GM21528 (cell line): ENCODE measurements around the gene PIEZO1.

ENCODE experiments used
- ATAC-seq: cut with Tn5 transposase; IDR thresholded peaks from one replicate; pipeline ENCODE4 v1.9.1; 2021; ENCODE audit warnings: mild to moderate bottlenecking, moderate library complexity; ENCODE audit not compliant: unreplicated experiment, low FRiP score

PIEZO1 gene

DNA sequence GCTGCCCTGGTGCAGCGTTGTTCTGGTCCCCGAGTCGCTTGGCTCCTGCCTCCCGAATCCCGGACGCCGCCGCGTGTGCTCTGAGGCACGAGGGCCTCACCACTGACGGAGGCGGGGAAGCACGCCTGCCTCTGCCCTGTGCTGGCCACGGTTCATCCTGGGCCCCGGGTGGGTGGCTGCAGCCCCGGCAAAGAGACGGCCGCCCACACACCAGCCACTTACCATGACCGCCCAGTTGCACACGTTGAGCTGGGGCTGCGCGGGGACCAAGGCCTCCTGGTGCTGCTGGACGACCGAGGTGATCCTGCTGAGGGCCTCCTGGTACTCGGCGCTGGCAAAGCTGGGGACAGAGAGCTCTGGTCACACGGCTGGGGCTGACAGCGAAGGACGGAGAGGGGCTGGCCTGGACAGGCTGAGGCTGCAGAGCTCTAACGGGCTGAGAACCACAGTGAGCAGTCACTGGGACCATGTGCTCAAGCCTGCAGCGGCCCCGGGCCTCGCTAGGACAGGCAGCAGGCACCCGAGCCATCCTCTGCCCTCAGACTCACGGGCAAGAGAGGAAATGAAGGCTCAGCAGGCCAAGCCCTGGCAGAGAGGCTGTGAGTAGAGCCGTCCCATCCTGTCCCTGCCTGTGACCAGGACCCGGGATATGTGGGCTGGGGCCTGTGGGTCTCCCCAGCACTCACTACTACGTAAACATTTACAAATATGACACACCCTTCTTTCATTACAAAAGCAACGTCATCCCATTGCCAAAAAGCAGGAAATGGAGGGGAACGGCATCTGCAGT lies 33.0 kb upstream of the PIEZO1 start:
- ATAC-seq = no peak

DNA sequence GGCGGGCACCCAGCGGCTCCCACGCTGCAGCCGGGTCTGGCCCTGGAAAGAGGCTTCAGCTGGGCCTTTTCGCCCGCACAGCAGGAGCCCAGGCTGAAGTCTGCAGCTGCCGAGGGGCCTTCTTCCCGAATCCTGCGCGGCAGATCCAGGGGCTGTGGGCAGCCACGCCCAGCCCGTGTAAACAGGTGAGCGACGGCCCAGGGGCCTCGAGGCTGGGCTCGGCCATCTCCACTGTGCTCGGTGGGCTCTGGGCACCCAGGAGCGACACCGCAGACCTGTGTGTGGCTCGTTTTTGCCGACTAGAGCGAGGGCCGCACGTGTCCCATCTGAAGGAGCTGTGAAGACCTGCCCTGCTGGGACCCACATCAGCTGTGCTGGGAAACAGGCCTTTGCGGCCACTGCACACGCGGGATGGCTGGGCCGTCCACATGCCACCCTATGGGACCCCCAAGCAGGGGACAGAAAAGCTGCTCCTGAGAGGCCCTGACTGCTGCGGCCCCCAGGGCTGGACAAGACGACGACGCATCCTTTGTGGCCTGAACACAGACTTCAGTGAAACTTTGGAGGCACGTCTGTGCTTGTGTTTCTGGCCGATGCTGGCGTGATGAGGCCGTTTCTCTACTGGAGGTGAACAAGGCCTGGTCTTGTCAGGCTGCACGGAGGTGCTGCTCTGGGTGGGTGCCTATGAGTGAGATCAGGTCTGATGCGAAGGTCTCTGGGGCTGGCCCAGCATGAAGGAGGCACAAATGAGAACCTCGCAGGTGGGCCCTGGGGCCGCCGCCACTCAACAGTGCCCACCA lies 31.9 kb upstream of the PIEZO1 start:
- ATAC-seq = no peak

DNA sequence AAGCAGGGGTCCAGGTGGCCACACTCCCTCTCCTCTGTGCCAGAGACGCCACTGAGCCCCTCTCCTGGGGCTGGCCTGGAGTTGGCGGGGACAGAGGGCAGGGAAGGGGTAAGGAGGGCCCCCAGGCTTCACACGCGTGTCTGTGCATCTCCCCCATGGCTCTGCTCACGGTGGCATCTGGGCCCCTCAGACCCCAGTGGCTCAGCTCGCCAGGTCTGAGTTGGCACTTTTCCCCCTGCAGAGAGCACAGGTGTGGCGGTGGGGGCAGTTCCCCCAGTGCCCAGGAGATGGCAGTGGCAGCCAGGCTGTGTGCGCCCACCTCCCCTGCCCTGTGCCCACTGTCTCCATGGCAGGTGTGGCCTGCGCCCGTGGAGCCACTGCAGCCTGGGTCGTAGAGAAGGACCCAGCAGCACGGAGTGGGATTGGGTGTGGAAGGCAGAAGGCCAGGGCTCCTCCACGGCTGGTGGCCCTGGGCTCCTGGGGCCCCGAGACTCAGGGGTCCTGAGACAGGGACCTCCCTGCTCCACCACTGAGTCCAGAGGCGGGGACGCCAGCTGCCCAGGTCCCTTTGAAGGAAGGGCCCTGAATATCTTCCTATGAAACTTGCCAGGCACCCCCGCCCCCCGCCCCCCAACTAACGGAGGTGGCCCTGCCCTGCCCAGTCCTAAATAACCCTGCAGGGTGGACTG lies 31.0 kb upstream of the PIEZO1 start:
- ATAC-seq = no peak

DNA sequence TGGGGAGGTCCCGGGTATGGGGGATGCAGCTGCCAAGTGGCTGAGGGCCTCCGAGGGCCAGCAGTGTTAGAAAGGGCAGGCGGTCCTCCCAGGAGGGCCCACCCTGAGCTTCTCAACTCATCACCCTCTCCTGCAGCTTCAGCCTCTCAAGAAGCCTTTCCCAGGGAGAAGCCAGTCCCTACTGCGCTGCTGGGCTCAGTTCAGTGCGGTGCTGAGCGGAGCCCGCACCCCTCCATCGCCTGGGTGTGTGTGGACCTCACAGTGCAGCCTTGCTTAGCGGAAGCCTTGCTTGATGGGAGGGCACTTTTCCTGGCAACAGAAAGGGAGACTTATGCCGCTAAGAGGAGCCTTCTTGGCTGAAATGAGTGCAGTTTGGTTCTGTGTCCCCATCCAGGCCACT lies 30.2 kb upstream of the PIEZO1 start:
- no peak for ATAC-seq

DNA sequence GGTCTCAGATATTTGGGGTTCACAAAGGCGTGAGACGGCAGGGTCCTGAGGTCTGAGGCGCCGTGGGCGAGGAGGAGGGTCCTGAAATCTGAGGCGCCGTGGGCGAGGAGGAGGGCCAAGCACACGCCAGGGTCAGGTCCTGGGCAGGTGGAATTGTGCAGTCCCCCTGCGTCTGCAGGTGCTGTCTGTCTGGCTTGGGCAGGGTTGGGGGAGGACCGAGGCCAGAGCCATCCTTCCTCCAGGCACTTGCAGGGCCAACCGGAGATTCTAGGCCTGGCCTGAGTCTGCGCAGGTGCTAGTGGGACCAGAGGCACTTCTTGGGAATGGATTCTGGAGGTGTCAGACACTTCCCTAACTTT lies 29.1 kb upstream of the PIEZO1 start:
- no peak for ATAC-seq

DNA sequence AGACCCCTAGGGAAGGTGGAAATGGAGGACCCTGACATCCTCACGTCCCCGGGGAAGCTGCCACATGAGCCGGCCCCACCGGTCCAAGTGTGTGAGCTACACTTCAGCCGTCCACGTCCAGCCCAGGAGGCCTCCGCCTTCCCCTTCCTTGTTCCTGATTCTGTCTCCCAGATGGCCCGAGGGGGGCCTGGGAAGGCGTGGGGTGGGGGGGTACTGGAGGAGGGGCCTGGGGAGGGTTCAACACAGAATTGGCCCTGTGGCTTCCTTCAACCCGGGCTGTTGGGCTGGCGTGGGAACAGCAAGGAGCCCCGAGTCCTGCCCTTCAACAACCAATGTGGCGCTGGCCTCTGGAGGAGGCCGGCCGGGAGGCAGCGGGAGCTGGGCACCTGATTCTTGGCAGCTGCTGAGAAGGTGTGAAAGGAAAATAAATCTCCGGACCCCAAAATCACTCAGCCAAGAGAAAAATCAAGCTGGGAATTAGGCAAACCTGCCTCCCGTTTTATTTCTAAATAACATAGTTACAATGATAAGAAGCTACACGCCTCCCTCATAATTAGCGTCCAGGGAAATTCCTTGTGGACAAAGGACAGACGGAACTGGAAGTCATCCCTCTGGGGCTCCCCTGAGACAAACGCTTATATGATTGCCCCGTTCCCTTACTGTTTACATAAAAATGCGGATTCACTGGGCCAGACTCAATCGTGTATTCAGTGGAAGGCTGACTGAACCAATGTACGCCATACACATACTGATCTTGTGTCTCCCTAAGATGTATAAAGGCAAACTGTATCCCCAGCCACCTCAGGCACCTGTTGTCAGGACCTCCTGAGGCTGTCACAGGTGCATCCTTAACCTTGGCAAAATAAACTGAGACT lies 28.5 kb upstream of the PIEZO1 start:
- ATAC-seq = no peak

DNA sequence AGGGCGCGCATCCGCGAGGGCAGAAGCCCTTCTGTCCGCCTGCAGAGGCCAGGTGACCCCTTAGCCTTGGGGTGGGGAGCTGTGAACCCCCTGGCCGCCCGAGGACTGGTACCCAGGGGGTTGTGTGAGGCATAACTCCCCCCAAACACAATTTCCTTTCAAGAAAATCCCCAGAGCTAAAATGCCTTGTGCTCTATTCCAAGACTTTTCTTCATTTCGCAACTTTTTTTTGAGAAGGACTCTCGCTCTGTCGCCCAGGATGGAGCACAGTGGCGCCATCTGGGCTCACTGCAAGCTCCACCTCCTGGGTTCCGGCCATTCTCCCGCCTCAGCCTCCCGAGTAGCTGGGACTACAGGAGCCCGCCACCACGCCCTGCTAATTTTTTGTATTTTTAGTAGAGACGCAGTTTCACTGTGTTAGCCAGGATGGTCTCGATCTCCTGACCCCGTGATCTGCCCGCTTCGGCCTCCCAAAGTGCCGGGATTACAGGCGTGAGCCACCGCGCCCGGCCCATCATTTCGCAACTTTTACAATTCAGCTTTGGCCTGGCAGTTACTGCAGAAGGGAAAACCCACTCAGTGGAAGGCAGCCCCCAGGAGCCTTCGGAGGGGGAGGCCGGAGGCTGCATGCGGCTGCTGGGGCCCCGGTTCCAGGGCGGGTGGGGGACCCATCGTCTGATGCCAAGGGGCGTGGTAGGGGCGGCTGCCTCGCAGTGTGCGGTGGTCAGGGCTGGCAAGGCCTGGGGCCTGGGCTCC lies 27.7 kb upstream of the PIEZO1 start:
- no peak for ATAC-seq

DNA sequence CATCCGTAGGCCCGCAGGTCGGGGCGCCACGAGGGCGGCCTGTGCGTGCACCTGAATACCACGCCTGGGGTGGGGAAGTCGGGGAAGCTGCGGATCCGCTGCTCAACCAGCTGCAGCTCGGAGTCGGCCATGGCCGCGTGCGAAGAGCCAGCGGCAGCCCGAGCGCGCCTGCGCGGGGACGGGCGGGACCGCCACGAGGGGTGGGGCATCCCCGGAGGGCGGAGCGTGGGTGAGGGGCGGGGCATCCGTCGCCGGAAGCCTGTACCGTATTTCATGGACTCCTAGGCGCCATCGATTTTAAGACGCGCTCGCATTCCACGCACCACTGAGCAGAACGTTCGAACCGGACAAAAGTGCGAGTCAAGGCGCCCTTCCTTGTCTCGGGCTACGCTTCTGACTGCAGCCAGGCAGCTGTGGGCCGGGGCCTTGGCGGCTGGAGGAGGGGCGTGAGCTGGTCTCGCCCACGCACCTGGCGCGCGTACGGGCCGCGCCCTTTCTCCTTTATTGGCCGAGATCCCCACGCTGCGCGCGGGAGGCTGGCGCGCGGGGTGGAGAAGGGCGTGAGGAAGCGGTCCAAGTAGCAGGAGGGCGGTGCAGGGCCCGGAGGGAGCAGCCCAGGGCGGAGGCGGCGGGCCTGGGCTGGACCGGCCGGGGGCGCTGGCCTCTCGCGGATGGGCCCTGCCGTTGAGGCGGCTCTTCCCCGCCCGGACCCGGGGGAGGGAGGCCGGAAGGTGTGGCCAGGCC lies 26.9 kb upstream of the PIEZO1 start, which contains the start of gene APRT:
TSS of gene APRT (minus strand) at position 160 of the 744 bp plus-strand sequence. CDS start at position 131, 29 bp downstream.
- ATAC-seq = peak; percentile 69

DNA sequence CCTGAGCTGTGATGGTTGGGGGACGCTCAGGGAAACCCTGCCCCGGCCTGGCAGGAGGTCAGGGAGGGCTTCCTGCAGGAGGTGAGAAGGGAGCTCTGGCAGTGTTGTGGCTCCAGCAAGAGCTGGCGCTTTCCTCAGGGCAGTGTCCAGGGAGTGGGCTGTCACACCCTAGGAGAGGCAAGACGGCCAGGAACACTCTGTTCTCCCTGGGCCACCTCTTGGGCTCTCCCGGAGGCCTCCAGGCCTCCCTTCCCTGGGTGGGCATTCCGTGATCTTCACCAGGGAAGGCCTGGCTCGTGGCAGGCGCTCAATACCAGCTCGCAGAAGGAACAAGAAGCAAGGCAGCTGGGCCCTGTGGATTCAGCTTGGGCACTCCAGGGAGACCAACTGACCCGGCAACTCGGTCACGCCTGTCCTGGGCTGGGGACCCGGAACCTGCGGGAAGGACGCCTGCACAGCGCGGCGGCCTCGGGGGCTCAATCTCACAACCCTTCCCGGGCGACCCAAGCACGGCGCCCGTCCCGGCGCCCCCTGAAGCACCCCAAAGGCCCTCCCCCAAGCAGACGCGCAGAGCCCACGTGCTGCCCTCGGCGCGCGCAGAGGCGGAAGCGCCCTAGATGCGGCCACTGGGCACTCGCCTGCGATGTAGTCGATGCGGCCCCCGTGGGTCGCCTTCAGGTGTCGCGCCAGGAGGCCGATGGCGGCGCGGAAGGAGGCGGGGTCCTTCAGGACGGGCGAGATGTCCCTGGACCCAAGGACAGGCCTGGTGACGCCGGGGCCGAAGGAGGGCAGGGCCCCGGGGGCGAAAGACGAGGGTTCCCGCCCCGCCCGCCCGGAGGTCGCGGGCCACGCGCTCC lies 26.1 kb upstream of the PIEZO1 start:
- ATAC-seq = peak; percentile 40

DNA sequence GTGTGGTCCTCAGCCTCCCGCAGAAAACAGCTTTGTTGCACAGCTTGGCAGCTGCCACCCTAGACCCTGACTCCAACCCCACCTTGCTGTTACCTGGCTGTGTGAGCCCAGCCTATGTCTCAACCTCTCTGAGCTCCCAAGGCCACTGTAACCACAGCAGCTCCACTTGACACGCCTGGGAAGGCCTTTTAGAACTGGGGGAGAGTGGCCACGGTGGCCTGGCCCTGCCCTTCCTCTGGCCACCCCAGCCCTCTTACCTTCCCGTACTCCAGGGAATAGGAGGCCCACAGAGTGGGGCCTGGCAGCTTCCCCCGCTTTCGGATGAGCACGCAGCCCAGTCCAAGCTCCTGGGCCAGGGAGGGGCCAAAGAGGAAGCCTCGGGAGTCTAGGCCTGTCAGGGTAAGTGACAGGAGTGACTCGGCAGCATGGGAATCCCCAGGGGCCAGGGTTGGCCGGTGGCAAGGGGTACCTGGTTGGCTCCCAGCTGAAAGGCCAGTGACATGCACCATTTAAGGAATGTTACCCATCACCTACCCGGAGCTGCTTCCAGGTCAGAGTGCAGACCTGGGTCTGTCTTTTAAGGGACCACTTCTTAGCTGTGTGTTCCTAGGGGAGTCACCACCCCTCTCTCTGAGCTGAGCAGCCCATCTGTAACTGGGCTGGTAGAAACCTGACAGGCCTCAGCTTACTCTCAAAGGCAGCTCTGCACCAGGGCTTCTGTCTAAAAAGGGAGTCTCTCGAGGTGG lies 25.3 kb upstream of the PIEZO1 start:
- ATAC-seq = no peak

DNA sequence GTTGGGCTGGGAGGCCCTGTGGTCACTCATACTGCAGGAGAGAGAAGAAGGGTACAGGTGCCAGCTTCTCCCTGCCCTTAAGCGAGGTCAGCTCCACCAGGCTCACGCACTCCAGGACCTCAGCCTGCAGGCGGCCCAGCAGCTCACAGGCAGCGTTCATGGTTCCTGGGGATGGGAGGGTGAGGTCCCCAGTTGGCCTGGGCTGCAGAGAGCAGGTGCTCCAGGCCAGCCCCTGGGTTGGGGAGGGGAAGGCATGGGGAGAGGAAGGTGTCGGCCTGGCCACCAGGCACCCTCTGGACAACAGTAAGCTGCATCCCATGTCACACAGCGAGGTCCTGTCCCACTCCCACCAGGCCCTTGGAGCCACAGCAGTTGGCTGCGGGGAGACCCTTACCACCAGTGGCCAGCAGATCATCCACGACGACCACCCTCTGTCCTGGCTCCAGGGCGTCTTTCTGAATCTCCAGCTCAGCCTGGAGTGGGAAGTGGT lies 24.7 kb upstream of the PIEZO1 start:
- ATAC-seq = no peak

DNA sequence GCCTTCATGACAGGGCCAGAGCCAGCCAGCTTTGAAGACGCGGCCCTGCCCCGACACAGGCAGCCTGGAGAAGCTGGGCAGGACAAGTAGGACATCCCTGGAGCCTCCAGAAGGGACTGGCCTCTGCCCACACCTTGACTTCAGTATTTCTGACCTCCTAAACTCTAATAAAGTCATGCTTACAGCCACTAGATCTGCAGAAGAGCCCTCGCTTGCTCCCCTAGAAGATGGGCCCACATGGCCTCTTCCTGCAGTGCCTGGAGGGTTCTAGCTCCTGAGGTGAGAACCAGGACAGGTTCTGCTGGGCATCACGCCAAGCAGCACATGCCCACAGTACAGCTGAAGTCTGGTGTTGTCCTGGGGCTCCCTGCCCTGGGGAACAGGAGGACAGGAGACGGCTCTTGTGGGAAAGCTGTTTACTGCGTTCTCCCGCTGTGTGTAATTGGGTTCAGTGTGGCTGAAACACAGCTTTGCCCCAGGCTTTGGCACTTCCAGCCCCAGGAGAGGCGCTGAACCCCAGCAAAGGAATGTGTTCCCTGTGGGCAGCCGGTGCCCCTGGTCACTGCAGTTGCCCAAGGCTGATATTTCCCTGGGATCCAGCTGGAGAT lies 24.2 kb upstream of the PIEZO1 start:
- ATAC-seq = no peak

DNA sequence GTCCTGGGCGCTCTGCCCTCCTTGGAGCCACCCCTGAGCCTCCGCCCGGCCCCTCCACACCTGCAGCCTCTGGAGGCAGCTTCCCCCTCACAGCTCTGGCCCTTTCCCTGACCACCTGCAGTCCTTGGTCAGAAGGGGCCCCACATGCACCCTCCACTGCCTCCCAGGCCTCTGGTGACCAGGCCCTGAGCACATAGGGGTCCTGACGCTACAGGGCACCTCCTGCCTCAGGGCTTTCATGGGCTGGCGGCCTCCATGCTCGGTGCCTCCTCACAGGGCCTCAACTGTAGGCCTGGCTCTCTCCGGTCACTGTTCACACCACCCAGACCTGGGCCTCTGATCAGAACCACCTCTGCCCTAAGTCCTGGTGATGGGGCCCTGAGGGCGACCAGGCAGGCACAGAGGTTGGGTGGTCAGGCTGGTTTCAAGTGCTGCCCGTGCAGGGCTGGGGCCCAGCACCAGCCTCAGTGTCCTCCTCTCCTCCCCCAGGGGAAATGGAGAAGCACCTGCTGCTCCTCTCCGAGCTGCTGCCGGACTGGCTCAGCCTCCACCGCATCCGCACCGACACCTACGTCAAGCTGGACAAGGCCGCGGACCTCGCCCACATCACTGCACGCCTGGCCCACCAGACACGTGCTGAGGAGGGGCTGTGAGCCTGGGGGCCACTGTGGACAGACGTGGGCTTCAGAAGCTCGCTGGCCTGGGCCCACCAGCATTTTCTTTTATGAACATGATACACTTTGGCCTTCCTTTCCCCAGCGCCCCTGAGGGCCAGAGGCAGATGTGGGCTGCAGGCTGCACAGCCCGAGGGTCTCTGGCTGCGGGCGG lies 22.8 kb upstream of the PIEZO1 start:
- no peak for ATAC-seq

DNA sequence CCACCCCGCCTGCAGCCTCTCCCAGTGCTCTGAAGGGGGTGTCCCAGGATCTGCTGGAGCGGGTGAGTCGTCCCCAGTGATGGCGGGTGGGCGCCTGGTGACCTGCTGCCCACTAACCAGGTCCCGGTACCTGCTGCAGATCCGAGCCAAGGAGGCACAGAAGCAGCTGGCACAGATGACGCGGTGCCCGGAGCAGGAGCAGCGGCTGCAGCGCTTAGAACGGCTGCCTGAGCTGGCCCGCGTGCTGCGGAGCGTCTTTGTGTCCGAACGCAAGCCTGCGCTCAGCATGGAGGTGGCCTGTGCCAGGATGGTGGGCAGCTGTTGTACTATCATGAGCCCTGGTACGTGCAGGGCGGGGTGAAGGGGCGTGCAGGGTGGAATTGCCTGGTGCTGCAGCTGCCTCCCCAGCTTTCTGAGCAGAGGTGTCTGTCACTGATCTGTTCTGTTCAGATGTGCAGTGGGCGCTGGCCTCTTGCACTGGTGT lies 22.2 kb upstream of the PIEZO1 start:
- no peak for ATAC-seq

DNA sequence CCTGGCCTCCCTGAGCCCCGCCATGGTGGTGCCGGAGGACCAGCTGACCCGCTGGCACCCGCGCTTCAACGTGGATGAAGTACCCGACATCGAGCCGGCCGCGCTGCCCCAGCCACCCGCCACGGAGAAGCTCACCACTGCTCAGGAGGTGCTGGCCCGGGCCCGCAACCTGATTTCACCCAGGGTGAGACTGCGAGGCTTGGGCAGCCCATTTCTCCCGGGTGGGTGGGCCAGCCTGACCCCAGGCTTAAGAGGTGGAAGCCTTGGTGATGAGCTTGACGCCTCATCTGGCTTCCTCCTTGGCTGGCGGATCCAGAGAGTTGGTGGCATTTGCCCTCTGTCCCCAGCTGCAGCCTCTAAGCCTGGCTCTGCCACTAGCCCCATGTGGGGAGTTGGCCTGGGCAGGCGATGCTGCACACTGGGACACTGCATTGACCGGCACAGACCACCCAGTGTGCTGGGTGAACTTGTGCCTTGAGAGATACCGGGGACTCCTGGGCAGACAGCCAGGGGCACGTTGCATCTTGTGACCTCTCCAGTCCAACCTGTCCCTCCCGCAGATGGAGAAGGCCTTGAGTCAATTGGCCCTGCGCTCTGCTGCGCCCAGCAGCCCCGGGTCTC lies 21.6 kb upstream of the PIEZO1 start:
- no peak for ATAC-seq
